ENCODE data around the gene GMIP.

DNA sequence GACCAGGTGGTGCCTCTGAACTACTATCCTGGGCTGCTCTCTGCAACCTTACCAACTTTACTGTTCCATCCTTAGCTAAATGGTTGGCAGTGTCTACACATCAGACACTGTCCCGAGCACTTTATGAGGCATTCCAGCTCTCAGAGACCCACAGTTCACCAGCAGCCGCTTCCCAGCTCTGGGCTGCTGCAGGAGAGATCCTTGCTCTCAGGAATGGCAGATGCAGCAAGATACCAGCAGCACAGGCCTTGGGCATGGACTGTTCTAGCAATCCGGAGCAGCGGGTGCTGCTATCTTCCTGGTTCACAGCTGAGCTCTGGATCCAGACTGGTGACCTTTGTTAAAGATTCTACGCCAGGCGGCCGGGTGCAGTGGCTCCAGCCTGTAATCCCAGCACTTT is 12.1 kb downstream of the GMIP start:
- no peak for TF ChIP-seq CREB1 (IDR thresholded peaks at IDR 0.05)
- TF ChIP-seq CREB1 (CRISPR knock-in tag; IDR thresholded peaks at IDR 0.05) = no peak
- TF ChIP-seq YY1 (IDR thresholded peaks at IDR 0.05; ENCODE audit: insufficient read depth, insufficient replicate concordance, low read depth, low read length) = no peak
- no peak for TF ChIP-seq SMC3 (IDR thresholded peaks at IDR 0.05; ENCODE audit: low read length)
- no peak for TF ChIP-seq ELK4 (CRISPR knock-in tag; IDR thresholded peaks at IDR 0.05; ENCODE audit: borderline replicate concordance)
- TF ChIP-seq, protein P1, sequence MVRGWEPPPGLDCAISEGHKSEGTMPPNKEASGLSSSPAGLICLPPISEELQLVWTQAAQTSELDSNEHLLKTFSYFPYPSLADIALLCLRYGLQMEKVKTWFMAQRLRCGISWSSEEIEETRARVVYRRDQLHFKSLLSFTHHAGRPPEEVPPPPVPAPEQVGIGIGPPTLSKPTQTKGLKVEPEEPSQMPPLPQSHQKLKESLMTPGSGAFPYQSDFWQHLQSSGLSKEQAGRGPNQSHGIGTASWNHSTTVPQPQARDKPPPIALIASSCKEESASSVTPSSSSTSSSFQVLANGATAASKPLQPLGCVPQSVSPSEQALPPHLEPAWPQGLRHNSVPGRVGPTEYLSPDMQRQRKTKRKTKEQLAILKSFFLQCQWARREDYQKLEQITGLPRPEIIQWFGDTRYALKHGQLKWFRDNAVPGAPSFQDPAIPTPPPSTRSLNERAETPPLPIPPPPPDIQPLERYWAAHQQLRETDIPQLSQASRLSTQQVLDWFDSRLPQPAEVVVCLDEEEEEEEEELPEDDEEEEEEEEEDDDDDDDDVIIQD (CRISPR knock-in tag; IDR thresholded peaks at IDR 0.05; ENCODE audit: low read depth) = no peak
- TF ChIP-seq, protein P2, sequence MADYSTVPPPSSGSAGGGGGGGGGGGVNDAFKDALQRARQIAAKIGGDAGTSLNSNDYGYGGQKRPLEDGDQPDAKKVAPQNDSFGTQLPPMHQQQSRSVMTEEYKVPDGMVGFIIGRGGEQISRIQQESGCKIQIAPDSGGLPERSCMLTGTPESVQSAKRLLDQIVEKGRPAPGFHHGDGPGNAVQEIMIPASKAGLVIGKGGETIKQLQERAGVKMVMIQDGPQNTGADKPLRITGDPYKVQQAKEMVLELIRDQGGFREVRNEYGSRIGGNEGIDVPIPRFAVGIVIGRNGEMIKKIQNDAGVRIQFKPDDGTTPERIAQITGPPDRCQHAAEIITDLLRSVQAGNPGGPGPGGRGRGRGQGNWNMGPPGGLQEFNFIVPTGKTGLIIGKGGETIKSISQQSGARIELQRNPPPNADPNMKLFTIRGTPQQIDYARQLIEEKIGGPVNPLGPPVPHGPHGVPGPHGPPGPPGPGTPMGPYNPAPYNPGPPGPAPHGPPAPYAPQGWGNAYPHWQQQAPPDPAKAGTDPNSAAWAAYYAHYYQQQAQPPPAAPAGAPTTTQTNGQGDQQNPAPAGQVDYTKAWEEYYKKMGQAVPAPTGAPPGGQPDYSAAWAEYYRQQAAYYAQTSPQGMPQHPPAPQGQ (CRISPR knock-in tag; IDR thresholded peaks at IDR 0.05; ENCODE audit: borderline replicate concordance) = no peak
- TF ChIP-seq HOXA3 (CRISPR knock-in tag; IDR thresholded peaks at IDR 0.05) = no peak
- TF ChIP-seq, protein P3, sequence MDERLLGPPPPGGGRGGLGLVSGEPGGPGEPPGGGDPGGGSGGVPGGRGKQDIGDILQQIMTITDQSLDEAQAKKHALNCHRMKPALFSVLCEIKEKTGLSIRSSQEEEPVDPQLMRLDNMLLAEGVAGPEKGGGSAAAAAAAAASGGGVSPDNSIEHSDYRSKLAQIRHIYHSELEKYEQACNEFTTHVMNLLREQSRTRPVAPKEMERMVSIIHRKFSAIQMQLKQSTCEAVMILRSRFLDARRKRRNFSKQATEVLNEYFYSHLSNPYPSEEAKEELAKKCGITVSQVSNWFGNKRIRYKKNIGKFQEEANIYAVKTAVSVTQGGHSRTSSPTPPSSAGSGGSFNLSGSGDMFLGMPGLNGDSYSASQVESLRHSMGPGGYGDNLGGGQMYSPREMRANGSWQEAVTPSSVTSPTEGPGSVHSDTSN (CRISPR knock-in tag; IDR thresholded peaks at IDR 0.05) = no peak
- TF ChIP-seq, protein P4, sequence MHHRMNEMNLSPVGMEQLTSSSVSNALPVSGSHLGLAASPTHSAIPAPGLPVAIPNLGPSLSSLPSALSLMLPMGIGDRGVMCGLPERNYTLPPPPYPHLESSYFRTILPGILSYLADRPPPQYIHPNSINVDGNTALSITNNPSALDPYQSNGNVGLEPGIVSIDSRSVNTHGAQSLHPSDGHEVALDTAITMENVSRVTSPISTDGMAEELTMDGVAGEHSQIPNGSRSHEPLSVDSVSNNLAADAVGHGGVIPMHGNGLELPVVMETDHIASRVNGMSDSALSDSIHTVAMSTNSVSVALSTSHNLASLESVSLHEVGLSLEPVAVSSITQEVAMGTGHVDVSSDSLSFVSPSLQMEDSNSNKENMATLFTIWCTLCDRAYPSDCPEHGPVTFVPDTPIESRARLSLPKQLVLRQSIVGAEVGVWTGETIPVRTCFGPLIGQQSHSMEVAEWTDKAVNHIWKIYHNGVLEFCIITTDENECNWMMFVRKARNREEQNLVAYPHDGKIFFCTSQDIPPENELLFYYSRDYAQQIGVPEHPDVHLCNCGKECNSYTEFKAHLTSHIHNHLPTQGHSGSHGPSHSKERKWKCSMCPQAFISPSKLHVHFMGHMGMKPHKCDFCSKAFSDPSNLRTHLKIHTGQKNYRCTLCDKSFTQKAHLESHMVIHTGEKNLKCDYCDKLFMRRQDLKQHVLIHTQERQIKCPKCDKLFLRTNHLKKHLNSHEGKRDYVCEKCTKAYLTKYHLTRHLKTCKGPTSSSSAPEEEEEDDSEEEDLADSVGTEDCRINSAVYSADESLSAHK (CRISPR knock-in tag; IDR thresholded peaks at IDR 0.05; ENCODE audit: borderline replicate concordance) = no peak
- TF ChIP-seq KDM5A (IDR thresholded peaks at IDR 0.05; ENCODE audit: borderline replicate concordance, low read length) = no peak

Data from HepG2 (cell line).